OCI-M1 (cell line): ENCODE measurements around the gene SNX20.
A peak's percentile ranks its signal among the peaks of the same experiment; 100 is the strongest.

Experiments
- DNase-seq: peaks from one replicate; lab custom pipeline; 2025; lab: John Stamatoyannopoulos, UW

SNX20 gene

GRCh38 chr16:50705436-50706110 lies 24.5 kb upstream of the SNX20 start:
- no peak for DNase-seq

- DNase-seq: no peak
Observed at GRCh38 chr16:50704245-50704644, 23.1 kb upstream of the SNX20 start.

- no peak for DNase-seq
Observed at GRCh38 chr16:50702725-50703124, 21.6 kb upstream of the SNX20 start.

- no peak for DNase-seq
Observed at GRCh38 chr16:50699326-50700159, 18.4 kb upstream of the SNX20 start.

GRCh38 chr16:50697881-50698767 lies 17.0 kb upstream of the SNX20 start:
- DNase-seq: peak; percentile 69

GRCh38 chr16:50697421-50697715 lies 16.3 kb upstream of the SNX20 start:
- no peak for DNase-seq

GRCh38 chr16:50696575-50697420 lies 15.7 kb upstream of the SNX20 start:
- peak; percentile 85 for DNase-seq

GRCh38 chr16:50696126-50696525 lies 15.0 kb upstream of the SNX20 start:
- no peak for DNase-seq

GRCh38 chr16:50695017-50696000 lies 14.2 kb upstream of the SNX20 start:
- peak; percentile 11 for DNase-seq

GRCh38 chr16:50694206-50694605 lies 13.1 kb upstream of the SNX20 start:
- DNase-seq: no peak

- DNase-seq: no peak
Observed at GRCh38 chr16:50692999-50693781, 12.1 kb upstream of the SNX20 start, which contains the start of gene NOD2. Gene NOD2, plus strand, starts transcription at chr16:50693606. Its CDS starts 5,890 bp downstream, at chr16:50699496.

- no peak for DNase-seq
Observed at GRCh38 chr16:50692644-50692998, 11.5 kb upstream of the SNX20 start.

- DNase-seq: no peak
Observed at GRCh38 chr16:50690177-50690576, 9.1 kb upstream of the SNX20 start.

GRCh38 chr16:50688867-50689266 lies 7.8 kb upstream of the SNX20 start:
- no peak for DNase-seq

- no peak for DNase-seq
Observed at GRCh38 chr16:50688083-50688482, 7.0 kb upstream of the SNX20 start.

- no peak for DNase-seq
Observed at GRCh38 chr16:50685462-50686063, 4.5 kb upstream of the SNX20 start.

GRCh38 chr16:50684823-50685461 lies 3.8 kb upstream of the SNX20 start:
- no peak for DNase-seq

- peak; percentile 76 for DNase-seq
Observed at GRCh38 chr16:50683689-50684374, 2.7 kb upstream of the SNX20 start.
